SH-SY5Y (cell line): ENCODE measurements around the gene GALNT9.

Experiments used
- GATA2 ChIP-seq: IDR thresholded peaks from 2 replicates; pipeline ENCODE4 v1.6.1; 2011; ENCODE audit warnings: mild to moderate bottlenecking, low read depth, low read length
- GATA3 ChIP-seq: IDR thresholded peaks from 2 replicates; pipeline ENCODE4 v1.6.1; 2011; ENCODE audit warnings: low read depth, mild to moderate bottlenecking, low read length, moderate library complexity

DNA sequence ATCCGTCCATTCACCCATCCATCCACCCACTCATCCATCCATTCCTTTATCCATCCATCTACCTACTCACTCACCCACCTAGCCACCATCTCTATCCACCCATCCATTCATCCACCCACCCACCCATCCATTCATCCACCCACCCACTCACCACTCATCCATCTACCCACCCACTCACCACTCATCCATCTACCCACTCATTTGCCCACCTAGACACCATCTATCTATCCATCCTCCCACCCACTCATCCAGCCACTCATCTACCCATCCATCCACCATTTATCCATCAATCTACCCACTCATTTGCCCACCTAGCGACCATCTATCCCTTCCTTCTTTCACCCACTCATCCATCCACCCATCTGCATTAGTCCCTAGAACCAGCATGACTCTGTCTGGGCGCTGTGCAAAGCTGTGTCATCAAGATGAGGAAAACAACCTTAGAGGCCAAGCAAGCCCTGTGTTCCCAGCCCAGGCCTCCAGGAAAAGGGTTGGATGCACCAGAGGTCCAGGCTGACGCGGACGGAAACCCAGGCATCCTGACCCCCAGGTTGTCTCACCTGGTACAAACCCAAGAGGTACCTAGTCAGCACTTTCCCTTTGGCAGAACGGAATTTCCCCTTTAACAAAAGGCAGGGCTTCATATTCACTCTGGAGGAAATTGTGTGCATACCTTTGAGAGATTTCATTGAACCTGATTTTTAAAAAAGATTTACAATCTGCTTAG, 111.4 kb downstream of the GALNT9 start:
- TF ChIP-seq GATA2 (no peak), GATA3 (no peak)
